GM19467 (cell line): ENCODE results near the gene CLEC20A.
A peak's percentile ranks its signal among the peaks of the same experiment; 100 is the strongest.
"Not testable (repeated sequence)": the region's sequence is repeated elsewhere in the genome, so short reads cannot be mapped to it uniquely, and the experiment has no call there.

ENCODE experiments used
- ATAC-seq: cut with Tn5 transposase; IDR thresholded peaks from one replicate; pipeline ENCODE4 v1.9.1; 2021; ENCODE audit warnings: mild to moderate bottlenecking, moderate library complexity; ENCODE audit not compliant: unreplicated experiment

The CLEC20A gene

GRCh38 chr1:178529364-178530036, 32.7 kb upstream of the CLEC20A start:
- no peak for ATAC-seq

GRCh38 chr1:178528953-178529335, 32.2 kb upstream of the CLEC20A start:
- no peak for ATAC-seq

GRCh38 chr1:178528228-178528952, 31.6 kb upstream of the CLEC20A start:
- ATAC-seq = no peak

GRCh38 chr1:178527117-178527516, 30.4 kb upstream of the CLEC20A start:
- no peak for ATAC-seq

- no peak for ATAC-seq
Measured at GRCh38 chr1:178521241-178521640, 24.5 kb upstream of the CLEC20A start.

GRCh38 chr1:178520803-178521202, 24.0 kb upstream of the CLEC20A start:
- no peak for ATAC-seq

- no peak for ATAC-seq
Measured at GRCh38 chr1:178518894-178519293, 22.1 kb upstream of the CLEC20A start.

- no peak for ATAC-seq
Measured at GRCh38 chr1:178516110-178516509, 19.3 kb upstream of the CLEC20A start.

GRCh38 chr1:178513278-178513983, 16.7 kb upstream of the CLEC20A start:
- no peak for ATAC-seq

- no peak for ATAC-seq
Measured at GRCh38 chr1:178512566-178513277, 16.0 kb upstream of the CLEC20A start, which contains the start of gene TEX35. Gene TEX35, plus strand, starts transcription at chr1:178513109. Its CDS starts 80 bp downstream, at chr1:178513189.

- no peak for ATAC-seq
Measured at GRCh38 chr1:178510155-178510554, 13.4 kb upstream of the CLEC20A start.

- ATAC-seq = no peak
Measured at GRCh38 chr1:178509414-178510007, 12.7 kb upstream of the CLEC20A start.

- no peak for ATAC-seq
Measured at GRCh38 chr1:178506669-178507068, 9.9 kb upstream of the CLEC20A start.

GRCh38 chr1:178506177-178506576, 9.4 kb upstream of the CLEC20A start:
- ATAC-seq = no peak

- ATAC-seq = no peak
Measured at GRCh38 chr1:178504286-178504685, 7.5 kb upstream of the CLEC20A start.

GRCh38 chr1:178503849-178504248, 7.1 kb upstream of the CLEC20A start:
- no peak for ATAC-seq

GRCh38 chr1:178503316-178503715, 6.6 kb upstream of the CLEC20A start:
- ATAC-seq = not testable (repeated sequence)

- ATAC-seq = no peak
Measured at GRCh38 chr1:178502856-178503255, 6.1 kb upstream of the CLEC20A start.

GRCh38 chr1:178502330-178502714, 5.6 kb upstream of the CLEC20A start:
- ATAC-seq = no peak

GRCh38 chr1:178501705-178502329, 5.1 kb upstream of the CLEC20A start:
- peak; percentile 82 for ATAC-seq
